Activated T-cell treated with anti-CD3 and anti-CD28 coated beads for 48 hours (primary cell): Measurements from ENCODE around the gene BMP7.

Experiments
- DNase-seq: peaks from one replicate; pipeline ENCODE4 v3.0.0-alpha.2; 2020; ENCODE audit warnings: low read depth

The BMP7 gene

GRCh38 chr20:57147185-57147584 is 119.3 kb downstream of the BMP7 start:
- DNase-seq: no peak

- no peak for DNase-seq
Measured at GRCh38 chr20:57146155-57146554, 120.3 kb downstream of the BMP7 start.

- no peak for DNase-seq
Measured at GRCh38 chr20:57145089-57145631, 121.3 kb downstream of the BMP7 start.

GRCh38 chr20:57143173-57143572 is 123.3 kb downstream of the BMP7 start:
- DNase-seq: no peak

- no peak for DNase-seq
Measured at GRCh38 chr20:57142667-57143066, 123.8 kb downstream of the BMP7 start.

GRCh38 chr20:57141492-57141891 is 124.9 kb downstream of the BMP7 start:
- DNase-seq: no peak

GRCh38 chr20:57140416-57140965 is 126.0 kb downstream of the BMP7 start:
- no peak for DNase-seq

GRCh38 chr20:57139342-57140093 is 126.9 kb downstream of the BMP7 start:
- DNase-seq: no peak

- no peak for DNase-seq
Measured at GRCh38 chr20:57138198-57138995, 128.0 kb downstream of the BMP7 start.

GRCh38 chr20:57137676-57138075 is 128.8 kb downstream of the BMP7 start:
- DNase-seq: no peak

- DNase-seq: no peak
Measured at GRCh38 chr20:57136734-57137133, 129.7 kb downstream of the BMP7 start.

- no peak for DNase-seq
Measured at GRCh38 chr20:57135875-57136274, 130.6 kb downstream of the BMP7 start.

GRCh38 chr20:57134804-57135203 is 131.6 kb downstream of the BMP7 start:
- no peak for DNase-seq

- no peak for DNase-seq
Measured at GRCh38 chr20:57133926-57134650, 132.4 kb downstream of the BMP7 start.

- DNase-seq: no peak
Measured at GRCh38 chr20:57131601-57132391, 134.6 kb downstream of the BMP7 start.

- no peak for DNase-seq
Measured at GRCh38 chr20:57131077-57131476, 135.4 kb downstream of the BMP7 start.

GRCh38 chr20:57130160-57130772 is 136.2 kb downstream of the BMP7 start:
- no peak for DNase-seq

GRCh38 chr20:57129303-57129702 is 137.1 kb downstream of the BMP7 start:
- DNase-seq: no peak

GRCh38 chr20:57128044-57128757 is 138.2 kb downstream of the BMP7 start:
- no peak for DNase-seq

- DNase-seq: no peak
Measured at GRCh38 chr20:57126481-57127092, 139.9 kb downstream of the BMP7 start.
